NCI-H1092 treated with DMSO at 0.1 percent for 48 hours (cell line): ENCODE measurements around the gene AK4.
"Not testable (repeated sequence)": the region's sequence is repeated elsewhere in the genome, so short reads cannot be mapped to it uniquely, and the experiment has no call there.

Experiments
- DNase-seq: peaks from one replicate; lab custom pipeline; 2025; lab: John Stamatoyannopoulos, UW

Gene AK4

DNA sequence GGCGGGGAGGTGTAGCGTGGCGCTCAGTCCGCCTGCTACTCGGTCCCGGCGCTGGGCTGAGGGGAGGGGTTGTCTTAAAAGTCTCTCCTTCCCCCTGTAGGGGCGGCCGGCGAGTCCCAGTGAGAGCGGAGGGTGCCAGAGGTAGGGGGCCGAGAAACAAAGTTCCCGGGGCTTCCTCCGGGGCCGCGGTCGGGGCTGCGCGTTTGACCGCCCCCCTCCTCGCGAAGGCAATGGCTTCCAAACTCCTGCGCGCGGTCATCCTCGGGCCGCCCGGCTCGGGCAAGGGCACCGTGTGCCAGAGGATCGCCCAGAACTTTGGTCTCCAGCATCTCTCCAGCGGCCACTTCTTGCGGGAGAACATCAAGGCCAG lies at the start of gene AK4:
Gene AK4 (plus strand): TSS at position 26 of the 370 bp plus-strand sequence. CDS start 205 bp downstream, at position 231.
- not testable (repeated sequence) for DNase-seq

DNA sequence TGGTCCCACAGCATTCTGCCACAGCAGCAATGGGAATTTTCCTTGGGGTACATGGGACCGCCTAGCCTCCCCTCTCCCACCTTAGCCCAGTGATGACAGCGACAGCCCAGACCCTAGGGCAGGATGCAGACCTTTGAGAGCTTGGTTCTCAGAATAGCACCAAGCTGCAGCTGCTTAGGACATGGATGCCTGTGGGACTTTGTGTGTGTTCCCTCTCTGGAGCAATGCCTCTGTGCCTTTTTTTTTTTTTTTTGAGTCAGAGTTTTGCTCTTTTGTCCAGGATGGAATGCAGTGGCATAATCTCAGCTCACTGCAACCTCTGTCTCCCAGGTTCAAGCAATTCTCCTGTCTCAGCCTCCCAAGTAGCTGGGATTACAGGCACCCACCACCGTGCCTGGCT lies 44.2 kb upstream of the AK4 start:
- DNase-seq, result no peak

DNA sequence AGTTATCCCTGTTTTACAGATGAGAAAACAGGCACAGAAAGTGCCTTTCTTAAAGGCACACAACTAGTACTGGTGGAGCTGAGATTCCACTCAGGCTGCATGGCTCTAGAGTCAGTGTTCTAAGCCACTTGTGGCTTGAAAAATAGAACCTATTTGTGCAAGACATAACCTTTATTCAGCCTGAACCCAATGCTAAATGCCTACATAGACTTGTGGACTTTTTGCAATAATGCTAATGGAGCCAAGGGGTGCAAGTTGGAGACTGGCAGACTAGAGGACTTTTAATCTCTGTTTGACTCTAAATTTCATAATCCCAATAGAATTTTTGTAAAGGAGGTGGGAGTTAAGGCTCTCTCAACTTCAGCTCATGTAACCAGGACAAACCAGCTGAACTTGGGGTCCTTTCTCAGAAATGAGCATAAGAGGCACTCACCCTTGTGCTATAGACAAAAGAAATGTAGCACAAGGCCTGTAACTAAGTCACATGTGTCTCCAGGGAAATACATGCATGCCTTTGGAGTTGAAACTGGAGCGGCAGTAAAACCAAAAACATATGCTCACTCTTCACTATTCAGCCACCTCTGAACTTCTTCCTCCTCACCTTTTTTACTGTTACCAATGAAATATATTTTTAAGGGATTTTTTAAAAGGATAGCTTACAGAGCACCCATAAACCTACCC lies 43.0 kb upstream of the AK4 start:
- no peak for DNase-seq

DNA sequence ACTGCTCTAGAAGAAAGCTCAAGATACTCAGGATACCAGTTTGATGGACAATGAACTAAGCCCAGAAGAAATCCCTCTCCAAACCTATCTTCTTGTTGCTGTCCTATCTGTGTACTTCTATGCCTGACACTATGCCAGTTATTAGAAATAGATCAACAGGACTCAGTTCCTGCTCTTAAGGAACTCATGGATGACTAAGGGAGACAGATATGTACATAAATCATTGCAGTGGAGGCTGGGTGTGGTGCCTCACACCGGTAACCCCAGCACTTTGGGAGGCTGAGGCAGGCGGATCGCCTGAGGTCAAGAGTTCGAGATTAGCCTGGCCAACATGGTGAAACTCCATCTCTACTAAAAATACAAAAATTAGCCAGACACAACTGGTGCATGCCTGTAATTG lies 42.4 kb upstream of the AK4 start:
- DNase-seq, result no peak

GRCh38 chr1:65108025-65108642 lies 39.9 kb upstream of the AK4 start:
- no peak for DNase-seq

DNA sequence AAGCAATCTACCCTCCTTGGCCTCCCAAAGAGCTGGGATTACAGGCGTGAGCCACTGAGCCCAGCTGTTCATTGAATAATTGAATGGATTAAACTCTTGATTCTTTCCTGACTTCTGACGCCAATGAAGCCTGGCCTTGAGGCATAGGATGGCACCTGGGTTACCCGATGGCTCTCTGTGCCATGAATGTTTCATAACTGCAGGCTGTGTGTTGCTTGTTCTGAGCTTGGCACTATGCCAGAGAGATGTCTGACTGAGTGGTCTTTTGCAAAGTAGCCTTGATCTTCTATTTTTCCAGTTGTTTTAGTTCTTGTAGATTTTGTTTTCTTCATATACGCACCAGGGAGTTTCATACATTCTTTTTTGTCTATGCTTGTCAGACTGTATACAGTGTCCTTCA lies 38.5 kb upstream of the AK4 start:
- peak; percentile 0 for DNase-seq

- no peak for DNase-seq
Measured at GRCh38 chr1:65112811-65113210, 35.2 kb upstream of the AK4 start.

DNA sequence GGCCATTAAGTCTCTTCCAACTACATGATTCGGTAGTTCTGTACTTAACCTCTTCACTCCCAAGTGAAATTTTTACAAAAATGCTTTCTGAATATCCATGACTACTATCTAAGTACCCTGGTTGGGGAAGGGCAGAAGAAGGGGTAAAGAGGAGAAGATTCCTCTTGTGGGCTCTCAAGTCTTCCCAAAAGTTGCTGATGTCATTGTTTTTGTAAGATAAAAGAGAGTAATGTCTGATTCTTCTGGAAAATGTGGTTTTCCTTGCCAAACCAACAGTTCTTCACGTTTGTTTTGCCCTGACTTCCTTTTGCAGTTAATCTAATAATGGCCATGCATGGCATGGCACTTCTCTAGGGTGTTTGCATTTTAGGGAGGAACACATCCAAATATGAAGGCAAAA lies 34.7 kb upstream of the AK4 start:
- DNase-seq, result no peak

GRCh38 chr1:65114322-65114721 lies 33.7 kb upstream of the AK4 start:
- DNase-seq, result no peak

GRCh38 chr1:65119951-65120350 lies 28.1 kb upstream of the AK4 start:
- DNase-seq, result no peak

- DNase-seq, result not testable (repeated sequence)
Measured at GRCh38 chr1:65129104-65129503, 18.9 kb upstream of the AK4 start.

GRCh38 chr1:65138524-65138923 lies 9.5 kb upstream of the AK4 start:
- DNase-seq, result no peak

DNA sequence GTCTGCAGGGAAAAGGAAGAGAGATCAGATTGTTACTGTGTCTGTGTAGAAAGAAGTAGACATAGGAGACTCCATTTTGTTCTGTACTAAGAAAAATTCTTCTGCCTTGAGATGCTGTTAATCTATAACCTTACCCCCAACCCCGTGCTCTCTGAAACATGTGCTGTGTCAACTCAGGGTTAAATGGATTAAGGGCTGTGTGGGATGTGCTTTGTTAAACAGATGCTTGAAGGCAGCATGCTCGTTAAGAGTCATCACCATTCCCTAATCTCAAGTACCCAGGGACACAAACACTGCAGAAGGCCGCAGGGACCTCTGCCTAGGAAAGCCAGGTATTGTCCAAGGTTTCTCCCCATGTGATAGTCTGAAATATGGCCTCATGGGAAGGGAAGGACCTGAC lies 8.2 kb upstream of the AK4 start:
- DNase-seq, result not testable (repeated sequence)

GRCh38 chr1:65141394-65141793 lies 6.6 kb upstream of the AK4 start:
- no peak for DNase-seq

- no peak for DNase-seq
Measured at GRCh38 chr1:65141918-65142317, 6.1 kb upstream of the AK4 start.

DNA sequence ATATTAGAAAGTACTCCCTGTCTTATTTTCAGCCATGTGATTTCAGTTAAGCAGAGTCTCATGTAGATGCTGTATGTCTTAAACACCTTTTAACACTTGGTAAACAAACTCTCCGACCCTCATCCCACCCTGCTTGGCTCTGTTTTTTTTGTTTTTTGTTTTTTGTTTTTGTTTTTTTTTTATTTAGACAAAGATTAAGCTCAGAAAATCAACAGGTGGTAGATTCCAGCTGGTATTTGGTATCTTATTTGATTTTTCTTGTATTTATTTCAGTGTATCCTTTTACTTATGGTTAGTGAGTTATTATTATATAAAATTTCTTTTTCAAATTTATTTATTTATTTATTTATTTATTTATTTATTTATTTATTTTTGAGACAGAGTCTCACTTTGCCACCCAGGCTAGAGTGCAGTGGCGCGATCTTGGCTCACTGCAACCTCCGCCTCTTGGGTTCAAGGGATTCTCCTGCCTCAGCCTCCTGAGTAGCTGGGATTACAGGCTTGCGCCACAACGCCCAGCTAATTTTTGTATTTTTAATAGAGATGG lies 4.8 kb upstream of the AK4 start:
- DNase-seq, result not testable (repeated sequence)

DNA sequence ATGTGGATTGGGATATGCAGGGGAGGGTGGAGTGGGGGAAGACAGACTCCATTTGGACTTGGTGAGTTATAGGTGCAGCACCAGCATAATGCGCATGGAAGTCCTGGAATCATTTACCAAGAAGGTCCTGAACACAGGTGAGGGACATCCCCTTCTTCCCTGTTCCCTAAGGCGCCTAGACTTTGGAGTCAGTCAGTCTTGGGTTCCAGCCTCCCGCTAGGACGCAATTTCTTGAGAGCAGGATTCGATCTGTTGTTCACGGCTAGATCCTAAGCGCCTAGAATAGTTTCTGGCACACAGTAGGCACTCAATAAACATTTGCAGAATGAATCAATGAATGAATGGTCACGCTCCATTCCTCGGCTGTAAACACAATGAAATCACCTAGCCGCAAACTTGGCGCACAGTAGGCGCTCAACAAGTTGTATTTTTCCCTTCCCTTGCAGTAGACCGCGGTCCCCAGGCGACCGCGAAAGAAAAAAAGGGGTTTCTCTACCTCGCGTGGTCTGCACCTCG lies 1.0 kb upstream of the AK4 start:
- DNase-seq, result no peak

DNA sequence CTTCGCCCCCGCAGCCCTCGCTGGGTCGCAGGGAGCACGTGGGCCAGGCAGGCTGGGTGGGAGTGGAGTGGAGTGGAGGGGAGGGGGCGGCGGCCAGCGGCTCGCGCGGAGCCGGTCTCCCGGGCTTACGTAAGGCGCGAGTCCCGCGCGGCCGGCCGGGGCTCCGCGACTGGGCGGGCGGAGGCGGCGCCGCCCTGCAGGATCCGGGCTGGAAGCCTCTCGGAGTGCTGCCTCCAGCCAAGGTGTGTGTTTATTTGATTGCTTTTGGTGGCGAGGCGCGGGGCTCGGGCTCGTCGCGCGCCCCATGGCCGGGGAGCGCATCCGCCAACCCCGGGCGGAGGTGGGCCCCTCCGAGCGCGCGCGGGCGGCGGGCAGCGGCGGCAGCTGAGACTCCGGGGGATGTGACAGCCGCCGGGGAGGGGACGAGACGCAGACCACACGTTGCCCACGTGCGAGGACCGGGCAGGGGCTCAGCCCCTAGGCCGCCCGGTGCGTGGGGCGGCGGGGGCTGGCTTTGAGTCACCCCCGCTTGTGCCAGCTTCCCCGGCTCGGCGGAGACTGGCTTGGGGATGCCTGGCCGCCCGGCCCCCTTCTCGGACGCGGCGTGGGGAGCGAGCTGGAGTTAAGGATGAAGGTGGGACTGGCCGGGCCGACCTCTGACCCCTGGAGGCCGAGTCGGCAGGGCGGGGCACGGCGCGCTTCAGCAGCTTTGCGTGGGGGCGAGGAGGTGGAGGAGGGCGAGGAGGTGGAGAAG lies 402 bp upstream of the AK4 start:
- no peak for DNase-seq

DNA sequence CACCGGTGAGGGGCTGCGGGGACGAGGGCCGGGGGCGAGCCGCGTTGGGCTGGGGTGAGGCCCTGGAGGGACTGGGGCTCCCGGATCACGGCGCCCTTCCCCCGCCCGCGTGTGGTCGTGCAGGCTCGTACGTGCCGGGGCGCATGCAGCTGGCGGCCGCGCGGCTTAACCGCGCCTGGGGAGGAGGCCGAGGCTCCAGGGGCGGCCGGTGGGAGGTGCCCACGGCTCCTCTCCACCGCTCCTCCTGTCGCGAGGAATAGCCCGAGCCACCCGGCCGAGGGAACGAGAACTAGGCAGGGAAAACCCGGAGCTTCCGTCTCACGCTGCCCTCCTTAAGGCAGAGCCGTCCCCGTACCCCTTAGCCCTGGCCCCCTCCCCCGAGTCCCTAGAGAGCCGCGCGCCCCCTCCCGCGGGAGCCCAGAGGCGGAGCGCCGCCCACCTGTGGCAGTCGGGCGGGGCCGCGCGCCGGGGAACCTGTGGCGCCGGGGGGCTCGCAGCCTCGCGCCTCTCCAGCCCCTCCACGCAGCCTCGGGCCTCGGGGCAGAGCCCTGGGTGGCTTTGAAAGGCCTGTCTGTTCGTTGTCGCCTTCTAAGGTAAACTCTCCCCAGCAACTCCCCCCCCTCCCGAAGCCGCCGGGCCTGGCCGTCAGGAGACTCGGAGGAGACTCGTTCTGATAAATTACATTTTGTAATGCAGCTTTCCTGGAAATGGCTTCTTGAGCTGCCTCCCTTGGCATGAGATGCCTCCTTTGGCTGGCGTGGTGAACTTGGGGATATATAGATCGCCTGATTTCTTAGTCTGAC lies 746 bp downstream of the AK4 start:
- no peak for DNase-seq

DNA sequence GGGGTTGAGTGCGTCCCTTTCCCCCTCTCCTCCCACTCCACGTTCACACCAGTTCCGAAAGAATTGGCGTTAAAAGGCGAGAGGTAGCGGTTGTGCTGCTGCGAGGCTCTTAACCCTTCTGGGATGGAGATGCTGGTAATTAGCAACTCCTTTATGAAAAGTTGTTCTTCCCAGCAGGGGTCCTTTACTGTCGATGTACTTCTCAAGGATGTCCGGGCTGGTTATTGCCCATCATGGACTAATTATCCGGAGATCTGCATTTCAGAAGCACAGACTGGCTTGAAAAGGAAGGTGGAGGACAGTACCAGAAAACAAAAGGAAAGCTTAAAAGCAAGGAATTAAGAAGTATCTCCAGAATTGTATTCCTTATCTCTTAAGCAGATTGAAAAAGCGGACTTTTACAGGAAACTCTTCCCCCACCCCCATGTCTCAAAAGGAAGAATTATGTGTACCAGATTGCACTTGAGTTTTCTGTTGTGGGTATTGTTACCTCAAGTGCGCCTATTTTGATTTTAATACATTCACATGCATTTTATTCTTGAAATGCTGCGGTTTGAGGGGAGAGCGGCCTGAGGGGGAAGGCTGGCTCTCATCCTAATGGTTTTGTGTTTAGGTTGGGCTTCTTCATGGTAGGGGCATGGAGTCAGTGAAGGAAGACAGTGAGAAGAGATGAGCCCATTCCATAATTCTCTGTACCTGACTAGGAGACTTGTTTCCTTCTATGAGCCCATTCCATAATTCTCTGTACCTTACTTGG lies 1.5 kb downstream of the AK4 start:
- DNase-seq, result no peak

GRCh38 chr1:65150108-65150463 lies 2.1 kb downstream of the AK4 start:
- DNase-seq, result no peak
